NCI-H1048 (cell line): ENCODE measurements around the gene KLHL35.
A peak's percentile ranks its signal among the peaks of the same experiment; 100 is the strongest.

ENCODE experiments used
- DNase-seq: peaks from one replicate; lab custom pipeline; 2025; lab: John Stamatoyannopoulos, UW

KLHL35 gene

DNA sequence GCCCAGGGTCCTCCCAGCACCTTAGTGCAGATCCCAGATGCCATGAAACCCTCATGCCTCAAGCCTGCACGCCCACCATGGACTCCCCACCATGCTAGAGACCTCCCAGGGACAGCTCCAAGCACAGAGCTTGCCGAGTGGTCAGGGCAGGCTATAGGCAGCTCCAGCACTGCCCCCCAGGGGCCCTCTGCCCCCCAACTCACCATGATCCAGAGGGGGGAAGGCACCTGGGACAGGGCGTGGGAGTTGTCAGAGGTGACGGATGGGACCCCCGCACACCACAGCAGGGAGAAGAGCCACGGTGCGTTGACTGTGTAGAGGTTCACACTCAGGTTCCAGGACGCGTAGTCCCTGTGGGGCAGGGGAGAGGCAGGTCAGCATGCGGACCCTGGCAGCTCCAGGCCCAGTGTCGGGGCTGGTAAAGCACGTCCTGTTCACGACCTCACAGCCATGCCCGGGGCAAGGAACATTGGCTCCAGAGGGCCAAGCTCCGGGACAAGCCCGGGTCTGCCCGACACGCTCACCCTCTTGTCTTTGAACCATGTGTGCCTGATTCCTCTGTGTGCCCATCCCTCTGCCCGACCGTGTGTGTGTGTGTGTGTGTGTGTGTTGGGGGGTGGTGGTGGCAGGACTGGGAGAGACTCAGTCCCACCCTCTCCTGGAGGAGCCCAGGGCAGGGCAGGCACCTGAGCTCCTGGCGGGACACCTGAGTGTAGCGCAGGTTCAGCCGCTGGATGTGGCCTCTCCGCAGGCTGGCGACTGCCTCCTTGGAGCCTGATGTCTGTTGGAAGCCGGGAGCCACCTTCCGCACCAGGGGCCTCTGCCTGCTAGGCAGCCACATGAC lies 8.2 kb upstream of the KLHL35 start:
- DNase-seq: no peak

DNA sequence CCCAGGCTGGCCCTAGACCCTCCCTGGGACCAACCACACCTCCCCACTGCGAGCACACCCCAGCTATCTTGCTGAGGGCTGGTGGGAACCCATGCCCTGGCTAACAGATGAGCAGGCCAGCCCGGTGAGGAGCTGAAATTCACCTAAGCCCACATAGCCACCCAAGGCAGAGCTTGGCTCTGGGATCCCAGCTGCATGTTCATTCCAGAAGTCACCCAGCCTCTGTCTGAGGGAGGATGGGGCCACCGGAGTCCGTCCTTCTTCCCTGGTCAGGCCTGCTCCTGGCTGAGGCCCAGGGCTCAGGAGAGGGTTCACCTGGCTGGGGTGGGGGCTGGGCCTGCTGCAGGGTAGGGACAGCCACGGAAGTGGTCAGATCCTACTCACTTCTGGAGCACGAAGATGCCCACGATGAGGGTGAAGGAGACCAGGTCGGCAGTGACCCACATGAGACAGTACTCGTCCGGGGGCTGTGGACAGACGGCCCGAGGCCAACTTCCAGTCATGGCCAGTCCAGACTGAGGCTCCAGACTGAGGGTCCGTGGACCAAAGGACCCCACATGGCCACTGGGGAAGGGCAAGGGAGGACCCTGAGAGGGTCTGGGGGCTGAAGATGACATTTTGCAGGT lies 6.6 kb upstream of the KLHL35 start:
- DNase-seq: no peak

DNA sequence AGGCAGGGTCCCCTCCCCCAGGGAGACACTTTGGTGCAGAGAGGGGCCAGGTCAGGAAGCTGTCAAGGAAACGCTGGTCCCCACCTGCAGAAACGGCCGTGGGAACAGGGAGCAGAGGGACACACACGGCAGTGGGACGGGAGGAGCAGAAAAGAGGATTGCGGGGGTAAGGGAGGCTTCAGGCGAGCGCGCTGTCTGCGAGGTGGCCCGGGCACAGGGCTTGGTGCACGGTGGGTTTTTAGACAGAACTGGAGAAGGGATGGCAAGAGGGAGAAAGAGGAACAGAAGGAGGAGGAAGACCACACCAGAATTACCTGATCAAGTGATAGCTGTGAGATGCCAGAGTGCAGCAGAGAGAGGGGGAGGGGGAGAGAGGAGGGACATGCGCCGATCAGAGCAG lies 6.0 kb upstream of the KLHL35 start:
- DNase-seq: no peak

DNA sequence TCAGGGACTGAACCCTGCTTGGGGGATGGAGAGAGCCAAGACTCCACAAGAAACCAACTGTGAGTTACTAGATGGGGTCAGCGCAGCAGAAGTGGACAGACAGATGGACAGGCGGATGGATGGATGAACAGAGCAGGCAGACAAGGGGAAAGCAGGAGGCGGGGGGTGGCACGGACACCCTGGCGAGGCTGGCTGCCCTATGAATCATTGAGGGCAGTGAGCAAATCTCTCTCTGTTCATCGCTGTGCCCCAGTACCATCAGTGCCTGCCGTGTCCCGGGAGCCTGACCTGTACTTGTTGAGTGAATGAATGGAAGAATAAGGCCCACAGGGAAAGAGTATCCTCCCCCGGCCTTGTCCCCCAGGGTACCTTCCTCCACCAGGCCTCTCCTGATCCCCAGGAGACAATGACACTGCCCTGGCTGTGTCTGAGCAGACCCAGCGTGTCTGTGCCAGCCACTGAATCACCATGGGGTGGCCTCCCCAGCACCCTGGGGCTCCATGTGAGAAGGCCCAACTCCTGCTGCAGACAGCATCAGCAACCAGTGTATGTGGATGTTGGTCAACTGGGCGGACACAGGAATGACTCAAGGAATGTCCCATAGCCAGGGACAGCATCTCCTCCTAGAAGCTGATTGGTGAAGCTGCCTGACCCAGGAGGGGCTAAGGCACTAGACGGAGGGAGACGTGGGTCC lies 5.1 kb upstream of the KLHL35 start:
- no peak for DNase-seq

DNA sequence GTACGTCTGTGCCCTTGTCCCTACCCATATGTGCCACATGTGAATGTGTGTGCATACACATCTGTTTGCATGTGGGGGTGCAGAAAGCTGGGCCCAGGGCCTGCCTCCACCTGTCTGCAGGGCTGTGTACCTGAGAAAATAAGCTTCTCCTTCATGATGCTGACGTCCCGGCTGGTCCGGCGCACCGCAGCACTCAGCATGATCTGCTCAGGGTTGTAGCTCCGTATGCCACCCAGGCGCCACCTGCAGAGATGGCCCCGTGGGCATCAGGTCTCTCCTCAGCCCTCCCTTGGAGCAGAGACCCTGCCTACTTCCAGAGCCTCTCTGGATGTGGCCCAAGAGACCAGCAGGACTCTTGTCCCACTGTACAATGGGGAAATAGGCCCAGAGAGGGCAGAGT lies 3.8 kb upstream of the KLHL35 start:
- no peak for DNase-seq

DNA sequence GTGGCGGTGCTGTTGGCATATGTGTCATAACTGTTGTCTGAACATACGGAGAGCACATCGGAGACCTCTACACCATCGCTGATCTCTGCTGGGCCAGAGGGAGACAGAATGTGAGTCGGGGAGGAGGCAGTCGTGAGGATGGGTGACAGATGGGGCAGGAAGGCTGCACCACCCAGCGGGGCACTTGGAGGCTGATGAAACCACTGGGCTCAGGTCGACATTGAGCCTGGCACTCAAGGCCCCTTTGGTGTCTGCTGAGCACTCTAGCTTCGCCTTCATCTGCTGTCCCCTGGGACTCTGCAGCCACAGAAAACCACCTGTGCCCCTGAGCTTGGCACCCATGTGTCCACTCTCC lies 2.5 kb upstream of the KLHL35 start:
- DNase-seq: no peak

DNA sequence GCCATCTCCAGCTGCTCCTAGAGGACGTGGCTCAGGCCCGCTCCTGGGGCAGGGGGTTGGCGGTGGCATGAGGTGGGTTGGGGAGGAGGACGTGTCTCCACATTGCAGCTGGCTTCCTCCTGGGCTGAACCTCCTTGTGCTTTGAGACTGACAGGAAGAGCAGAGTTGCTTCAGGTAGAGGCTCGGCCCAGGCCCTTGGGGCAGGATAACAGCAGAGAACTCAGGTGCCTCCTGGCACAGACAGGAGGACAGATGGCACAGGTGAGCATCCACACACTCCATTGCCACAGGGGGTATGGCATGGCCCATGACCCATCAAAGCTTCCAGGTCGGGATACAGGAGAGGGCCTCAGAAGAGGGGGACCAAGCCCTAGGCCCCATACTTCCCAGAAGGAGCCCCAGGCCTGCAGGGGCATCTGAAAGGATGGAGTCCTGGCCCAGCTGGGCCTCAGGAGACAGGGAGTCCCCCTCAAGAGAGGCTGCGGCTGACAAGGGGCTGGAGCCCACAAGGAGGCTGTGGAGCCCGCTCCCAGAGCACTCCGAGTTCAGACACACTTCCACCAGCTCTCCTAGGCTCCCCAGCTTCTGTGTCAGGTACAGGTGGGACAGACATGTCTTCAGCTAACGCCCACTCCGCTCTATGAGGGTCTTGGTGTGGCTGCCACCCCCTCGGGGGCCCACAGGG lies 2.0 kb upstream of the KLHL35 start:
- DNase-seq: no peak

DNA sequence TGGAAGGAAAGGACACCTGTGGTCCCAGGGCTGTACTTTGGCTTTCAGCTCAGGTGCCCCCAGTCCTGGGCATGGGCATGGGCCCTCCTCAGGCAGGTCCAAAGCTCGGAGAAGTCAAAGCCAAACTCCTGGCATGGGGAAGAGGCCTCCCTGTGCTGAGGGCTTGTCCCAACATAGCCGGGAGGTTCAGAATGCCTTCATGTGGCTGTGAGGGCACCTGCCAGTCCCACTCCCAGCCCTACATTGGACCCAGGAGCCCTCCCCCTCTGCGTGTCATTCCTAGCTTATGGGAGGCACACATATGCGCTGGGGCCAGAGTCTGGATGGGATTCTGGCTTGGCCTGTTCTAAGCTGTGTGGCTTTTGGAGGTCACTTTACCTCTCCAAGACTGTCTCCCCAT lies 1.0 kb upstream of the KLHL35 start:
- DNase-seq: no peak

DNA sequence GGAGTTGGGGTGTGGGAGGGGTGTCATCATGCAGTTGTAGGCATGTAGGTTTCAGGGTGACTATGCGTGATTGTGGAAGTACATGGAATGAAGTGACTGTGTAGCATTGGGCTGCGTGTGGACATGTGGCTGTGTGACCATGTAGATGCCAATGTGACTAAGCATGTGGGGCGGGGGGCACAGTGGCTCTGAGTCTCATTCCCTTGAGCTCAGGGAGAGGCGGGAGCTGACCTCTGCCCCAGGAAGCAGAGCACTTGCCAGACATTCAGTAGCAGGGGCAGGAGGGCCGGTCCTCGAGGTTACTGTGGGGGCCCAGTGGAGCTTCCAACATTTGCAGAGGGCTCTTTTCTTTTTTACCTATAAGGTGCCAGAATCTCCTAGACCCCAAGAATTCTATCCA lies 440 bp upstream of the KLHL35 start:
- DNase-seq: no peak

DNA sequence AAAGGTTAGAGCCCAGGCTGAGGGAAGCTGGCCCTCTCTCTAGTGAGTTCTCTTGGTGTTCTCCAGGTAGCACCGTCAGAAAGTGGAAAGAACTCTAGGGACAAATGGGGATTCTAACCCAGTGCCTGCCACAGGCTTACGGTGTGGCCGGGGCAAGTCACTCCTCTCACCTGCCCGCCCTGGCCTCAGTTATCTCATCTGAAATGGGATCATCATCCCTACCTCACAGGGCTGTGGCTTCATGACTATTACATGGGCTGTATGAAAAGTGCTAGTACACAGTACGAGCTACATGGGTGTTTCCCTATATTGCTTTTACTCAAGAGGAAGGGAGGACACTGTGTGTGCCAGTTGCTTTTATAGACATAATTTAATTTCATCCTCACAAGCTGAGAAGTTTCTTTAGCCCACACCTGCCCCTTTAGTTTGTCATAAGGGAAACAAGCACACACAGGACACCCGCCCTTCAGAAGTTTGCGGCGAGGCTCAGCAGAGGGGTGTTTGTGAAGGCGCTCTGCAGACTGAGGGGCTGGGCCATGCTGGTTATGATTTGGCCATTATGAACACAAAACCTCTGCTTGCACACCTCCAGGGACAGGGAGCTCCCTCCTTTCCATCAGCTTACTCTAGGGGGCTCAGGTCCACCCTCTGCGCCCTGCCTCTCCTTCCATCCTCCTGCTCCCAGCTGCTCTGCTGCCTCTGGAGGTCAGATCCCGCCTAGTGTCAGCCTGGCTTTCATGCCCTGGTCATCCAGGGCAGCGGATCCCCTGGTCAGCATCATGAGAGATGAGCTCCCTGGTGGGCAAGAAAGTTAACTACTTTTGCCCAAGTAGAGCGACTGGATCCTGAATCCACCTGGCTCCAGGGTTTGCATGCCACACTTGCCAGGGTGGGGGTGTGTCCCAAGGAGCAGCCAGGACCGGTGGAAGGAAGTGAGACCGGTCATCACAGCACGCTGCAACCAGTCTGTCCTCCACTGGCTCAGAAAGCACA lies 1.2 kb downstream of the KLHL35 start:
- no peak for DNase-seq

DNA sequence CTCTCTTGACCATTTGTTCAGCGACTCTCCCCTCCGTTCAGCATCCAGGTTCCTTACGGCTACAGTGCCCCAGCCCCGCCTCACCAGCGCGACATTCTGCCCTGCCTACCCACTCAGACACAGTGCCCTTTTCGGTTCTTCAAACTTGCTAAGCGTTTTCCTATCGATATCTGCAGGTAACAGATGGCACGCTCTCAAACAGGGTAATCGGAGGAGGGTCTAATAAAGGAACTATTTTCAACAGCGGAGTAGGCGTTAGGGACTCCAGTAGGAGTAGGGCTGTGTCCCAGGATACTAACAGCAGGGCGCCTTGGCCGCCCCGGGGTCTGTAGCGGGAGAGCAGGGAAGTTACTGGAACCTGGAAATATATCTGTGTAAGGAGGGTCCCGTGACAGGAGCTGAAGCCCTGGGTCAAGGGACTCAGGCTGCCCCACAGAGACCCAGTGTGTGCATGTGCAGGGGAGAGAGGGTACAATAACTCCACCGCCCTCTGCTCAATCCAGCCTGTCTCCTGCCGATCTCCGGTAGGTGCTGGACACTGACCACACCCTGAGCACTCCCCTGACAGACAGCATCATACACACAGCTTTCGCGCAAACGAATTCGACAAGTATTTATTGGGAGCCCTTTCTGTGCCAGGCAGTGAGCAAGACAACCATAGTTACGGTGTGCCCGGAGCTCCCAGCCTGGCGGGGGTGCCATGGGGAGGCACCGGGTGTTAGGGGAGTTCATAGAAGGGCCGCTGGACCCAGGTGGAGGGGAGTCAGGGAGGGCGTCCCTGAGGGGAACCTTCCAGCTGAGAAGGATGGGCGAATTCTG lies 2.1 kb downstream of the KLHL35 start:
- DNase-seq: no peak

DNA sequence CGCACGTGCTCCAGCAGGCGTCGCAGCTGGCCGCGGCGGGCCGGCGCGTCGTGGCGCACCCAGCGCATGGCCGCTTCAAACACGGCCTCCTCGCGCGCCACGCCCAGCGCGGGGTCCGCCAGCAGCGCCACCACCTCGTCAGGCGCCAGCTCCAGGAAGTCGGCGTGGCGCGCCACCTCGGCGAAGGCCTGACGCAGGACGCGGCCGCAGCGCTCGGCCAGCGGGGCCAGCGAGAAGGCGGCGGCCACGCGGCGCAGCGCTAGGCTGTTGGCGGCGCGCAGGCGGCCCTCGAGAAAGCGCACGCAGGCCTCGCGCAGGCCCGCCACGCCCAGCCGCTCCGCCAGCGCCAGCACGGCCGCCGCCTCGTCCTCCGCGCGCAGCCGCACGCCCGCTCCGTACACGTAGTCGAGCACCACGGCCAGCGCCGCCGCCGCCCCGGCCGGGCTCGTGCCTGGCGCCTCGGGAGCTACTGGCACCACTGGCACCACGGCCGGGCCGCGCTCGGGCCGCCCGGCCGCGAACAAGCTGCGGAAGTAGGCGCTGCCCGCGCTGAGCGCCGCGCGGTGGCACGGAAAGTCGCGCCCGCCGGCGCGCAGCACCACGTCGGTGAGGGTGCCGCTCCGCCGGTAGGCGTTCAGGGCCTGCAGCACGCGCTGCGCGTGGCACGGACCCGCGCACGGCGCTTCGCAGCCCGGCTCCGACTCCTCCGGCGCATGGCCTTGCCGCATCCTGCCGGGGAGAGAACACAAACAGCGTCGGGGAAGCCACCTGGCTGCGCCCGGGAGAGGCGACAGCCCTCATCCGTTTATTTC lies 2.9 kb downstream of the KLHL35 start:
- peak; percentile 55 for DNase-seq

DNA sequence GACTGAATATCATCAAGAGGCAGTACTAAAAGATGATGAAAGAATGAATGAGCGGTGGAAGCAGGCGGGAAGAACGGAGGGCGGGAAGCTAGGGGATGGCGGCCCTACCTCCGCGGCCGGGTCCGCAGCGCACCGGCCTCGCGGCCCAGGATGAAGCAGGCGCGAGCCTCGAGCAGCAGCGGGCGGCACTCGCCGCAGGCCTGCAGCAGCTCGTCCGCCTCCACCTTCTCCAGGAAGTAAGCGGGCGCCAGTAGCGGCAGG lies 3.4 kb downstream of the KLHL35 start:
- DNase-seq: no peak

DNA sequence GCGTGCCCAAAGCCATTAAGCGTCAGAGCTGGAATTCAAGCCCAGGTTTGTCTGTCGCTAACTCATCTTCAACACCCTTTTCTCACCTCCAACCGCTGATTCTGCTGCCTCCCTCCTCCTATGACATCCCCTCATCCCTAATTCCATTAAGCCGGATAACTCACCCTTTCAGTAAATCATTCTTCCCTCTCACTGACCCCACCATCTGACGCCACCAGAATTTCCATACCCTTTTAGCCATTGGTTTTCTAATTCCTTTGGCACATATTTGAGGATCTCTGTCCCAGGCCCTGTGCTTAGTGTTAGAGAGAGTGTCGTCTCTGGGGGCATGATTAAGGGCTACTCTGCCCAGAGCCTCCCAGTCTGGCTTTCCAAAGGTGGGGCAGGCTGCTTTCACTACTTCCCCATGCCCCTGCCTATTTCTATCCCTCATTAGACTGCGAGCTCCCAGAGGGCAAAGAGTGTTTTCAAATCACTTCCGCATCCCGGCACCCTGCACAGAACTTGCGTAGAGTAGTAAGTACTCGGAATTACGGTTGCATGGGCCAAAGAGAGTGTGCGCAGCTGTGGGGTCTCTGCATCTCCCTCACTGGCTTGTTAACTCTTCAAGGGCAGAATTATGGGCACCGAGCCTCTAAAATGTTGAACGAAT lies 3.9 kb downstream of the KLHL35 start:
- no peak for DNase-seq

DNA sequence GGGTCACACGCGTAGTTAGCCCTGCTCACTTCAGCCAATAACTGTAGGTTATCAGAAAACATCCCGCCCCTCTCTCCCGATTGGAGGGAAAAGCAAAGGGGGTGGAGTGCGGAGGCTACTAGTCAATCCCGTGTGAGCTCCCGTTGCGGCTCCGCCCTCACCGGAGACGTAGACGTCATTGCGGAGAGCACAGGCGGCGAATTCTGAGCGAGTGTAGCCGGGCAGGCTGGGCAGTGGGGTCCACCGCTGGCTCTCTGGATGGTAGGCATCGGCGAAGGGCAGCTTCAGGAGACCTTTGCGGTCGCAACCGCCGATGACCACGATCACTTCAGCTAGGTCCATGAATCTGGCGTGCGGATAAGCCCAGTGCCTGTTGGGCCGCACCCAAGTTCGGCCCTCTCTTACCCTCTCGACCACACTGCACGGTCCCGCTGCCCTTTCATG lies 4.7 kb downstream of the KLHL35 start:
- peak; percentile 28 for DNase-seq

DNA sequence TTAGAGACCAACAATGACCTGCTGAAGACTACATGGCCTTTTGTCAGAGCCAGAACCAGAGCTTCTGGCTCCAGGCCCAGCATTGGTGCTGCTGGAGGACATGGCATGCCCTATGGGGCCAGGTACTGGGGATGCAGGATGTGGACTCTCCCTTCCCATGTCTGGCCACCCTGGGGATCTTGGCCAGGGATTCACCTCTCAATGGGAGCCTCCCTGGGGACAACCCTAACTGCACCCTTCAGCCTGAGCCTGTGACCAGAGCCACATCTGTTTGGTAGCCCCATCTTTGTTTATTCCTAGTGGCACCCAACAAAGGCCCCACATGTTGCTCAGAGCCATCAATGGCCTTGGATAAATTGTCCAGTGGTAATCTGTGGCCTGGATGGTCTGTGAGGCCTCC lies 5.8 kb downstream of the KLHL35 start:
- no peak for DNase-seq

DNA sequence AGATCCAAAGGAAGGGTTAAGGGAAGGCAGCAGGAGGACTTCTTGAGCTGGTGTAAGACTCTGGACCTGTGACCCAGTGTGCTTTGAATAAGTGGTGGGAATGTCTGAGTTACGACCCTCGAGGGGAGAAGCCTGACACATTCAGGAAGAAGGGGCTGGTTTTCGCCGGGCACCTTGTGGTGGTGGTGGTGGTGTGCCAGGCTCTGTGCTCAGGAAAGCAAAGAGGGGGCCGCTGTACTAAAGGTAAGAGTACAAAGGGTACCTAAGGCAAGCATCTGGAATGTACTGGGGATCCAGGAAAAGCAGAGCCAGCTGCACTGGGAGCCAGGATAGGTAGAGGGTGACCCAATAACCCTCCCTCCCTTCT lies 6.3 kb downstream of the KLHL35 start:
- no peak for DNase-seq

DNA sequence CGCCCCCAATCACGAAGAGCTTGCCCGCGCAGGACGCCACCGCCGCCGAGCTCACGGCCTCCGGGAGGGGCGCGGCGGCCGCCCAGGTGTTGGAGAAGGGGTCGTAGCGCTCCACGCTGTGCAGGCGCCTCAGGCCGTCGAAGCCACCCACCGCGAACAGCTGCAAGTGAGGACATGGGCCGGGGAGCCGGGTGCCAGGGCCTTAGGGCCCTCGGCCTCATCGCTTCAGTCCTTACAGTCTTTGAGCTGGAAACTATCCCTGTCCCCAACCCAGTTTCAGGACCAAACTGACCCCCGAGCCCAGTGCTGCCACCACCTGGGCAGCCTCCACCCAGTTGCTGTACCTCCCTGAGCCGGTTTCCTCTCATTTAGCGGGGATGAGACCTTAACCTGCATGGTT lies 7.6 kb downstream of the KLHL35 start:
- no peak for DNase-seq

DNA sequence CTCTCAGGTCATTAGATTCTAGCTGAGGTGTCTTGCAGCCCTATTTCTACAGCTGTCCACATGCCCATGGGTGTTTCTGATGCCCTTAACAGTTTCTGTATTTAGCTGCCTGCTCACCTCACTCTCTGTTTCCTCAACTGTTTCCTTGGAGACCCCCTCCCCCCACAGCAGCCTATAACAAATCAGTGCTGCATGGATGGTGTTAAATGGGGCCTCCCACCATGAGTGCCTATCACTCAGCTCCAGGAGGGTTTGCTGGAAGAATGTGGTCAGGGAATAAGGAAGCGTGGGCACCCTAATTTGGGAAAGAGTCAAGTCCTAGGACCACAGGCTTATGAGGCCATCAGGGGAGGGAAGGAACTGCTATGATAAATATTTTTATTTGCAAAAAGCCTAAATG lies 8.6 kb downstream of the KLHL35 start:
- no peak for DNase-seq

DNA sequence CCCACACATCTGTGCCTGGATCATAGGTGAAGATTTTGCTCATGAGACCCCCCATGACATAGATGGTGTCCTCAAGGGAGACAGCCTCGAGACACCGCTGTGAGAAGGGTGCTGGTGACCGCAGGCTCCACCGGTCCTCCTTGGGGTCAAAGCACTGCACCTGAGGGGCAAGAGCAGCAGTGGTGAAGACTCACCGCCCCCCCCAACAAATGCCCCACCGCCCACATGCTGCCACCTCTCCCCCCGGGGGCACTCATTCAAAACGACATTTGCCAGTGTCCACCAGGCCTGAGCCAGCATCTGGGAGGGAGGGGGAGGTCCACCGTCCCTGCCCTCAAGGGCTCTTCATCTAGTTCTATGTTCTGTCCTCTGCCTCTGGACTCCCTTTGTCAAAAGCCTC lies 9.3 kb downstream of the KLHL35 start:
- DNase-seq: no peak
